Measurements from ENCODE around the gene HECW1. TPM values are rescaled to one million over a fixed set of nuclear protein-coding genes. Genes with fewer than 3 reads are reported as not detected.

HECW1 gene
- total RNA-seq, 1 experiment from 2014 or later = 0.77 TPM

DNA sequence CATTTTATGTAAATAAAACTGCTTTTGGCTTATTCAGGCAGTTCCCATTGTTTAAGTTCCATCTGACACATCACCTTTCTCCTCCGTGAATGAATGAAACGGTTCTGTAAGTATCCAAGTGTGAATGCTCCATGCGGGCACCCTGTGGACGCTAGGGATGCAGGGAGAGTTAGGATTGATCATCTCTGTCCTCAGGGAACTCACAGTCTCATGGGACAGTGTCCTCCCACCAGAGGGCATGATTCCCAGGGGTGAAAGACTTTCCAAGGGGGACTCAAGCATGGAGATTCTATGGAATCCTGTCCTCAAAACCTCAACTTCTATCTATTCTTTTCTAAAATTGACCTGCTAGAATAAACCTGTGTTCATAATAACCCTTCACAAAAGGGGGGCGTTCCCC lies 98.8 kb downstream of the HECW1 start:
- Histone ChIP-seq H3K27ac (ENCODE audit: low read length) (no peak overlapping the region), H3K36me3 (ENCODE audit: control insufficient read depth, insufficient read depth, low read length) (no peaks in the 10 kb centered on the region), H3K9me3 (ENCODE audit: control insufficient read depth, insufficient read depth, low read depth, low read length) (no peaks in the 10 kb centered on the region), H3K27me3 (ENCODE audit: control insufficient read depth, insufficient read depth, low read length) (peaks cover 9% of the 10 kb centered on the region), H3K4me1 (ENCODE audit: control insufficient read depth, insufficient read depth, low read length) (no peaks in the 10 kb centered on the region), H3K4me3 (ENCODE audit: low read depth in 2 of 2, low read length in 2 of 2) (no peak overlapping the region)
- no peak for TF ChIP-seq TCF7L2 (IDR thresholded peaks at IDR 0.05; ENCODE audit: low read depth, low read length)
- TF ChIP-seq, protein P1, sequence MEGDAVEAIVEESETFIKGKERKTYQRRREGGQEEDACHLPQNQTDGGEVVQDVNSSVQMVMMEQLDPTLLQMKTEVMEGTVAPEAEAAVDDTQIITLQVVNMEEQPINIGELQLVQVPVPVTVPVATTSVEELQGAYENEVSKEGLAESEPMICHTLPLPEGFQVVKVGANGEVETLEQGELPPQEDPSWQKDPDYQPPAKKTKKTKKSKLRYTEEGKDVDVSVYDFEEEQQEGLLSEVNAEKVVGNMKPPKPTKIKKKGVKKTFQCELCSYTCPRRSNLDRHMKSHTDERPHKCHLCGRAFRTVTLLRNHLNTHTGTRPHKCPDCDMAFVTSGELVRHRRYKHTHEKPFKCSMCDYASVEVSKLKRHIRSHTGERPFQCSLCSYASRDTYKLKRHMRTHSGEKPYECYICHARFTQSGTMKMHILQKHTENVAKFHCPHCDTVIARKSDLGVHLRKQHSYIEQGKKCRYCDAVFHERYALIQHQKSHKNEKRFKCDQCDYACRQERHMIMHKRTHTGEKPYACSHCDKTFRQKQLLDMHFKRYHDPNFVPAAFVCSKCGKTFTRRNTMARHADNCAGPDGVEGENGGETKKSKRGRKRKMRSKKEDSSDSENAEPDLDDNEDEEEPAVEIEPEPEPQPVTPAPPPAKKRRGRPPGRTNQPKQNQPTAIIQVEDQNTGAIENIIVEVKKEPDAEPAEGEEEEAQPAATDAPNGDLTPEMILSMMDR (IDR thresholded peaks at IDR 0.05) = no peak
- no peak for TF ChIP-seq POLR2AphosphoS5 (IDR thresholded peaks at IDR 0.05; ENCODE audit: low read depth, low read length)
- TF ChIP-seq SIN3A (IDR thresholded peaks at IDR 0.05; ENCODE audit: borderline replicate concordance, insufficient read depth, low read depth, low read length) = no peak
- TF ChIP-seq, protein P2, sequence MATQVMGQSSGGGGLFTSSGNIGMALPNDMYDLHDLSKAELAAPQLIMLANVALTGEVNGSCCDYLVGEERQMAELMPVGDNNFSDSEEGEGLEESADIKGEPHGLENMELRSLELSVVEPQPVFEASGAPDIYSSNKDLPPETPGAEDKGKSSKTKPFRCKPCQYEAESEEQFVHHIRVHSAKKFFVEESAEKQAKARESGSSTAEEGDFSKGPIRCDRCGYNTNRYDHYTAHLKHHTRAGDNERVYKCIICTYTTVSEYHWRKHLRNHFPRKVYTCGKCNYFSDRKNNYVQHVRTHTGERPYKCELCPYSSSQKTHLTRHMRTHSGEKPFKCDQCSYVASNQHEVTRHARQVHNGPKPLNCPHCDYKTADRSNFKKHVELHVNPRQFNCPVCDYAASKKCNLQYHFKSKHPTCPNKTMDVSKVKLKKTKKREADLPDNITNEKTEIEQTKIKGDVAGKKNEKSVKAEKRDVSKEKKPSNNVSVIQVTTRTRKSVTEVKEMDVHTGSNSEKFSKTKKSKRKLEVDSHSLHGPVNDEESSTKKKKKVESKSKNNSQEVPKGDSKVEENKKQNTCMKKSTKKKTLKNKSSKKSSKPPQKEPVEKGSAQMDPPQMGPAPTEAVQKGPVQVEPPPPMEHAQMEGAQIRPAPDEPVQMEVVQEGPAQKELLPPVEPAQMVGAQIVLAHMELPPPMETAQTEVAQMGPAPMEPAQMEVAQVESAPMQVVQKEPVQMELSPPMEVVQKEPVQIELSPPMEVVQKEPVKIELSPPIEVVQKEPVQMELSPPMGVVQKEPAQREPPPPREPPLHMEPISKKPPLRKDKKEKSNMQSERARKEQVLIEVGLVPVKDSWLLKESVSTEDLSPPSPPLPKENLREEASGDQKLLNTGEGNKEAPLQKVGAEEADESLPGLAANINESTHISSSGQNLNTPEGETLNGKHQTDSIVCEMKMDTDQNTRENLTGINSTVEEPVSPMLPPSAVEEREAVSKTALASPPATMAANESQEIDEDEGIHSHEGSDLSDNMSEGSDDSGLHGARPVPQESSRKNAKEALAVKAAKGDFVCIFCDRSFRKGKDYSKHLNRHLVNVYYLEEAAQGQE (IDR thresholded peaks at IDR 0.05; ENCODE audit: insufficient read depth in 1 of 2, low read depth in 2 of 2, low read length in 1 of 2) = no peak
- POLR2A ChIA-PET = no interaction called here
- intact Hi-C loops (cut with micrococcal nuclease; ENCODE audit: unreplicated experiment) (loop anchor here (10.0 kb wide), 1 partner anchor 64 kb away; no protein-coding TSS in a partner anchor), in situ Hi-C loops (cut with HindIII; ENCODE audit: low pct_unique_long_range_greater_than_20kb, low sequenced_read_pairs) (no loop called here)
- ATAC-seq (no peak), DNase-seq (ENCODE audit: low read depth, low spot score) (no peak)
- BruUV-seq (replicated peaks) = no TSS peak
- CTCF ChIA-PET = no interaction called here

DNA sequence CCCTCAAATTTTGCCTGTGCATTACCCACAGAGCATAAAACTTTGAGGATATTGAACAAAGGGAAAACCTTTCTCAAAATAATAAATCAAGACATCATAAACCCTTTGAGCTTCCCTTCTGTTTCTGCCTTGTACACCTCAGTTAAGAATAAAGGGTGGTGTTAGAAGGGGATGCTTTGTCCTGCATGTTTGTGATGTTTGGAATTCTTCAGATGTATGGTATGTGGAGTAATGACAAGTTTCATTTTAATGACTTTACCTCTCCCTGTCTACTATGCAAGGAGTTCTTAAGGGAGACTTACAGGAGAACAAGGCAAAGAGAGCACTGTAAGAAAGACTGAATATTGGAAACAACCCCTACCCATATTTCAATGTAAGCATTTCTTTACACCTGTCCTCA lies 99.2 kb downstream of the HECW1 start:
- CTCF ChIA-PET = no interaction called here
- Histone ChIP-seq H3K27me3 (ENCODE audit: control insufficient read depth, insufficient read depth, low read length) (peaks cover 9% of the 10 kb centered on the region), H3K9me3 (ENCODE audit: control insufficient read depth, insufficient read depth, low read depth, low read length) (no peaks in the 10 kb centered on the region), H3K36me3 (ENCODE audit: control insufficient read depth, insufficient read depth, low read length) (no peaks in the 10 kb centered on the region), H3K4me1 (ENCODE audit: control insufficient read depth, insufficient read depth, low read length) (no peaks in the 10 kb centered on the region), H3K27ac (ENCODE audit: low read length) (no peak overlapping the region), H3K4me3 (ENCODE audit: low read depth in 2 of 2, low read length in 2 of 2) (no peak overlapping the region)
- ATAC-seq = no peak; the same call in 1 of the 2 replicates
- TF ChIP-seq TCF7L2 (IDR thresholded peaks at IDR 0.05; ENCODE audit: low read depth, low read length) (no peak), SIN3A (IDR thresholded peaks at IDR 0.05; ENCODE audit: borderline replicate concordance, insufficient read depth, low read depth, low read length) (no peak)
- TF ChIP-seq, protein P2 (IDR thresholded peaks at IDR 0.05; ENCODE audit: insufficient read depth in 1 of 2, low read depth in 2 of 2, low read length in 1 of 2) = no peak
- in situ Hi-C loops (cut with HindIII; ENCODE audit: low pct_unique_long_range_greater_than_20kb, low sequenced_read_pairs) (no loop called here), intact Hi-C loops (cut with micrococcal nuclease; ENCODE audit: unreplicated experiment) (loop anchor here (10.0 kb wide), 1 partner anchor 63 kb away; no protein-coding TSS in a partner anchor)
- no peak for DNase-seq (ENCODE audit: low read depth, low spot score)
- BruUV-seq (replicated peaks) = no TSS peak
- POLR2A ChIA-PET = no interaction called here
